A549 (cell line): Measurements from ENCODE around the gene PRKCE. TPM values are rescaled to one million over a fixed set of nuclear protein-coding genes. Genes with fewer than 3 reads are reported as not detected.

Experiments used
- ATAC-seq, 2 experiments: fragments of 200-7000 bp in 1 of 2; fragments of >200 bp in 1 of 2; cut with Nextera tagmentation in 1 of 2; cut with Tn5 transposase in 1 of 2; 3 replicates each; pipeline versions ENCODE4 v1.8.0 to v1.9.1; 2018 to 2020; ENCODE audit warnings: mild to moderate bottlenecking in 1 of 2, moderate library complexity in 1 of 2
- CTCF ChIA-PET: fragments of 300-600 bp; sonication (Branson Sonifier 250); formaldehyde crosslinking; extraction: SDS; loops from one replicate; lab custom pipeline; 2021; ENCODE audit warnings: antibody characterized with exemption, inconsistent platforms; lab: Yijun Ruan, JAX
- POLR2A ChIA-PET: fragments of 350-600 bp; formaldehyde crosslinking; extraction: SDS; loops from one replicate; lab custom pipeline; 2021; ENCODE audit warnings: antibody characterized with exemption, inconsistent platforms; lab: Yijun Ruan, JAX
- DNase-seq, 2 experiments: peaks; one replicate each; pipeline versions ENCODE4 v3.0.0 to v3.0.0-alpha.2; 2011 to 2016; ENCODE audit warnings: low read depth in 1 of 2, low spot score in 1 of 2
- FAIRE-seq: peaks from 2 replicates; lab custom pipeline; 2011; peaks lifted over from hg19 to GRCh38; lab: Jason Lieb, UNC
- H3K27ac ChIP-seq, 2 experiments: fragments of >200 bp; sonication (Bioruptor Twin); formaldehyde crosslinking; 3 replicates each; pipeline ENCODE4 v1.5.1; 2016 to 2017
- H3K4me1 ChIP-seq: fragments of >200 bp; sonication (Bioruptor Twin); formaldehyde crosslinking; 3 replicates; pipeline ENCODE4 v1.6.1; 2016
- H3K4me2 ChIP-seq: fragments of >200 bp; sonication (Bioruptor Twin); formaldehyde crosslinking; 3 replicates; pipeline ENCODE4 v1.6.1; 2016
- H3K4me3 ChIP-seq: fragments of >200 bp; sonication (Bioruptor Twin); formaldehyde crosslinking; 3 replicates; pipeline ENCODE4 v1.5.1; 2016
- H3K9me3 ChIP-seq: fragments of >200 bp; sonication (Bioruptor Twin); formaldehyde crosslinking; 3 replicates; pipeline ENCODE4 v1.6.1; 2016
- CBX2 ChIP-seq: fragments of 200-600 bp; sonication (generic); IDR thresholded peaks from 2 replicates; pipeline ENCODE4 v1.6.1; 2016; ENCODE audit warnings: low read depth, mild to moderate bottlenecking, borderline replicate concordance
- CBX8 ChIP-seq: fragments of 200-600 bp; sonication (generic); IDR thresholded peaks from 2 replicates; pipeline ENCODE4 v1.6.1; 2016
- CEBPB ChIP-seq, 2 experiments: fragments of >200 bp in 1 of 2; sonication (Bioruptor Twin) in 1 of 2; formaldehyde crosslinking in 1 of 2; IDR thresholded peaks; 2 replicates each; pipeline ENCODE4 v1.6.1; 2012 to 2016
- CHD2 ChIP-seq: fragments of 150-350 bp; IDR thresholded peaks from 2 replicates; pipeline ENCODE4 v1.6.1; 2014; ENCODE audit warnings: low read length; ENCODE audit not compliant: partially characterized antibody
- CHD4 ChIP-seq: fragments of 200-600 bp; sonication (generic); IDR thresholded peaks from 2 replicates; pipeline ENCODE4 v1.6.1; 2016; ENCODE audit warnings: antibody characterized with exemption, mild to moderate bottlenecking, borderline replicate concordance
- E2F6 ChIP-seq: IDR thresholded peaks from 2 replicates; pipeline ENCODE4 v1.6.1; 2012; ENCODE audit warnings: low read depth, borderline replicate concordance
- EP300 ChIP-seq, 2 experiments: fragments of >200 bp; sonication (Bioruptor Twin); formaldehyde crosslinking; IDR thresholded peaks; 2 replicates in 1 of 2; 3 replicates in 1 of 2; pipeline ENCODE4 v1.6.1; 2016 to 2017
- FOSB ChIP-seq: fragments of 250-450 bp; sonication (Bioruptor Pico); IDR thresholded peaks from 2 replicates; pipeline ENCODE4 v1.5.0; 2020; ENCODE audit warnings: mild to moderate bottlenecking, moderate library complexity
- HDAC2 ChIP-seq: fragments of 200-600 bp; sonication (generic); IDR thresholded peaks from 2 replicates; pipeline ENCODE4 v1.6.1; 2016
- HOXB5 ChIP-seq: fragments of 250-450 bp; sonication (Bioruptor Pico); IDR thresholded peaks from 2 replicates; pipeline ENCODE4 v1.5.0; 2020; ENCODE audit warnings: mild to moderate bottlenecking, moderate library complexity
- JUNB ChIP-seq: fragments of >200 bp; sonication (Bioruptor Twin); formaldehyde crosslinking; IDR thresholded peaks from 2 replicates; pipeline ENCODE4 v1.6.1; 2016
- KDM1A ChIP-seq: fragments of 200-600 bp; sonication (generic); IDR thresholded peaks from 2 replicates; pipeline ENCODE4 v1.6.1; 2016; ENCODE audit warnings: low read depth, mild to moderate bottlenecking
- KDM5A ChIP-seq: fragments of 200-600 bp; sonication (generic); IDR thresholded peaks from 2 replicates; pipeline ENCODE4 v1.6.1; 2016; ENCODE audit warnings: antibody characterized with exemption, mild to moderate bottlenecking
- MAFK ChIP-seq: fragments of 450-650 bp; IDR thresholded peaks from 2 replicates; pipeline ENCODE4 v1.6.1; 2014; ENCODE audit not compliant: partially characterized antibody
- MAX ChIP-seq: IDR thresholded peaks from 2 replicates; pipeline ENCODE4 v1.6.1; 2012
- MYC ChIP-seq: IDR thresholded peaks from 2 replicates; pipeline ENCODE4 v1.6.1; 2012; ENCODE audit warnings: mild to moderate bottlenecking, inconsistent platforms, low read length, improper control_type of control experiment, borderline replicate concordance
- NFE2L2 ChIP-seq: fragments of 150-350 bp; conservative IDR thresholded peaks from 2 replicates; pipeline ENCODE4 v1.6.1; 2014; ENCODE audit warnings: low read length
- NPAS2 ChIP-seq: fragments of 250-450 bp; sonication (Bioruptor Pico); IDR thresholded peaks from 2 replicates; pipeline ENCODE4 v1.8.0; 2022; ENCODE audit warnings: mild to moderate bottlenecking, moderate library complexity, borderline replicate concordance
- NR3C1 ChIP-seq: fragments of >200 bp; sonication (Bioruptor Twin); formaldehyde crosslinking; IDR thresholded peaks from 3 replicates; pipeline ENCODE4 v1.6.1; 2017
- PHF8 ChIP-seq: fragments of 200-600 bp; sonication (generic); IDR thresholded peaks from 2 replicates; pipeline ENCODE4 v1.6.1; 2016; ENCODE audit warnings: low read depth, mild to moderate bottlenecking, antibody characterized with exemption, moderate library complexity, borderline replicate concordance
- POLR2A ChIP-seq: IDR thresholded peaks from 2 replicates; pipeline ENCODE4 v1.6.1; 2012; ENCODE audit warnings: mild to moderate bottlenecking, low read length
- POLR2AphosphoS2 ChIP-seq: conservative IDR thresholded peaks from 2 replicates; pipeline ENCODE4 v1.6.1; 2012; ENCODE audit warnings: low read length, improper control_type of control experiment, inconsistent platforms
- RFX5 ChIP-seq: fragments of 450-650 bp; IDR thresholded peaks from 2 replicates; pipeline ENCODE4 v1.7.1; 2014; ENCODE audit warnings: antibody characterized with exemption, mild to moderate bottlenecking, moderate library complexity
- RNF2 ChIP-seq: fragments of 200-600 bp; sonication (generic); IDR thresholded peaks from 2 replicates; pipeline ENCODE4 v1.6.1; 2016; ENCODE audit warnings: low read depth, mild to moderate bottlenecking, antibody characterized with exemption, moderate library complexity, borderline replicate concordance
- TP53 ChIP-seq: fragments of 250-450 bp; sonication (Bioruptor Pico); IDR thresholded peaks from 2 replicates; pipeline ENCODE4 v1.5.0; 2021; ENCODE audit warnings: mild to moderate bottlenecking, moderate library complexity
- ZC3H11A ChIP-seq: fragments of 450-650 bp; IDR thresholded peaks from 2 replicates; pipeline ENCODE4 v1.6.1; 2014; ENCODE audit warnings: antibody characterized with exemption, mild to moderate bottlenecking
- ZNF302 ChIP-seq: fragments of 250-450 bp; sonication (Bioruptor Pico); IDR thresholded peaks from 2 replicates; pipeline ENCODE4 v1.9.0; 2021; ENCODE audit warnings: inconsistent platforms, mild to moderate bottlenecking, moderate library complexity
- ZSCAN20 ChIP-seq: fragments of 250-450 bp; sonication (Bioruptor Pico); IDR thresholded peaks from 2 replicates; pipeline ENCODE4 v1.8.0; 2022; ENCODE audit warnings: mild to moderate bottlenecking, moderate library complexity
- WGBS: methylation state at CpG from one replicate; pipeline ENCODE4 v1.1.6; 2017; ENCODE audit errors: missing lambda C conversion rate; 5-methylcytosine and 5-hydroxymethylcytosine counted together
- polyA plus RNA-seq, 4 experiments: library from polyadenylated mRNA; depleted of rRNA in 3 of 4; stranded (reverse); fragments of >200 nt; fragmentation: RNase III in 1 of 4; extraction: RNeasy Plus Mini Kit Qiagen cat#74134 plus additional on column Dnase treatment in 1 of 4; gene quantifications; 2 replicates in 3 of 4; 3 replicates in 1 of 4; pipeline ENCODE4 v1.2.3, GENCODE V29; 2011 to 2017
- TF ChIP-seq, protein P1 (sequence below): fragments of 200-600 bp; sonication (generic); IDR thresholded peaks from 2 replicates; pipeline ENCODE4 v1.6.1; 2016; ENCODE audit warnings: antibody characterized with exemption, mild to moderate bottlenecking, moderate library complexity
- TF ChIP-seq, protein P2 (sequence below): fragments of 250-450 bp; sonication (Bioruptor Pico); IDR thresholded peaks from 2 replicates; pipeline ENCODE4 v1.5.0; 2020; ENCODE audit warnings: low read depth, mild to moderate bottlenecking, moderate library complexity
- TF ChIP-seq, protein P3 (sequence below): fragments of 450-650 bp; IDR thresholded peaks from 2 replicates; pipeline ENCODE4 v1.6.1; 2014; ENCODE audit warnings: antibody characterized with exemption
- TF ChIP-seq, protein P4 (sequence below): IDR thresholded peaks from 2 replicates; pipeline ENCODE4 v1.6.1; 2012

Gene PRKCE
- polyA plus RNA-seq, 2 of the 4 experiments (the other 2 are of a cell fraction), result 11.5 to 12.0 TPM

DNA sequence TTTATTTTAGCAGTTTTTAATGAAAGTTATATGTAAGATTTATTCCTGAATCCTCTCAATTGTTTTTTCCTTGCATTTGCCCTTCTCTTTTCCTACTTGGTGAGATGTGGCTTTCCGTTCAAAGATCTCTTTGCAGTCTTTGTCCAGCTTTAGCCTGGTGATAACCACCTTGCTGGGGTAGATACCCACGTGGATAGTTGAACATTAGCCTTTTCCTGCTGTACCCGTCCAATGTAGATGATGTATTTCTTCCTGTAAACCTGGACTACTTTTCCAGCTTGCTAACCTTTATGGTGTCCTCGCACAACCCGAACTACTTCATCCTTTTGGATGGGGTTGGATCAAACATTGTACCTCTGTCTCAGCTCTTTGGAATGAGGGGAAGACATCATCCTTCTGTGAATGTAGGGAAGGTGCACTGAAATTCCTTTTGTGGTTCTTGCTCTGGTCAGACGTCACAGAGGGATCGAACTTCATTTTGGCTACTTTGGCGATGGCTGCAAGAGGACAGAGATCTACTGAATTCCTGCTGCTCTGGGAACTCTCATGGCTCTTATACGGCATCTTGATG, 352.5 kb downstream of the PRKCE start:
- CTCF ChIA-PET, result interaction anchor here (0.6 to 5.1 kb wide), 9 partner anchors 9 to 653 kb away, joined by 3 to 52 read pairs (median 6); no protein-coding TSS in a partner anchor
- WGBS, result 88% methylated on average over 9 of the region's 9 CpGs
- Histone ChIP-seq H3K9me3 (no peaks in the 10 kb centered on the region), H3K4me2 (no peak overlapping the region), H3K4me3 (no peak overlapping the region), H3K4me1 (0 out of 3 replicates have a peak, but pooled peaks cover 9% of the 10 kb centered on the region), H3K27ac (no peak overlapping the region)
- ATAC-seq (no peak), DNase-seq (no peak), FAIRE-seq (no peak)
- POLR2A ChIA-PET, result no interaction called here
- TF ChIP-seq, protein P1, sequence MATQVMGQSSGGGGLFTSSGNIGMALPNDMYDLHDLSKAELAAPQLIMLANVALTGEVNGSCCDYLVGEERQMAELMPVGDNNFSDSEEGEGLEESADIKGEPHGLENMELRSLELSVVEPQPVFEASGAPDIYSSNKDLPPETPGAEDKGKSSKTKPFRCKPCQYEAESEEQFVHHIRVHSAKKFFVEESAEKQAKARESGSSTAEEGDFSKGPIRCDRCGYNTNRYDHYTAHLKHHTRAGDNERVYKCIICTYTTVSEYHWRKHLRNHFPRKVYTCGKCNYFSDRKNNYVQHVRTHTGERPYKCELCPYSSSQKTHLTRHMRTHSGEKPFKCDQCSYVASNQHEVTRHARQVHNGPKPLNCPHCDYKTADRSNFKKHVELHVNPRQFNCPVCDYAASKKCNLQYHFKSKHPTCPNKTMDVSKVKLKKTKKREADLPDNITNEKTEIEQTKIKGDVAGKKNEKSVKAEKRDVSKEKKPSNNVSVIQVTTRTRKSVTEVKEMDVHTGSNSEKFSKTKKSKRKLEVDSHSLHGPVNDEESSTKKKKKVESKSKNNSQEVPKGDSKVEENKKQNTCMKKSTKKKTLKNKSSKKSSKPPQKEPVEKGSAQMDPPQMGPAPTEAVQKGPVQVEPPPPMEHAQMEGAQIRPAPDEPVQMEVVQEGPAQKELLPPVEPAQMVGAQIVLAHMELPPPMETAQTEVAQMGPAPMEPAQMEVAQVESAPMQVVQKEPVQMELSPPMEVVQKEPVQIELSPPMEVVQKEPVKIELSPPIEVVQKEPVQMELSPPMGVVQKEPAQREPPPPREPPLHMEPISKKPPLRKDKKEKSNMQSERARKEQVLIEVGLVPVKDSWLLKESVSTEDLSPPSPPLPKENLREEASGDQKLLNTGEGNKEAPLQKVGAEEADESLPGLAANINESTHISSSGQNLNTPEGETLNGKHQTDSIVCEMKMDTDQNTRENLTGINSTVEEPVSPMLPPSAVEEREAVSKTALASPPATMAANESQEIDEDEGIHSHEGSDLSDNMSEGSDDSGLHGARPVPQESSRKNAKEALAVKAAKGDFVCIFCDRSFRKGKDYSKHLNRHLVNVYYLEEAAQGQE, result no peak
- TF ChIP-seq TP53 (CRISPR knock-in tag), result no peak
- TF ChIP-seq, protein P2, sequence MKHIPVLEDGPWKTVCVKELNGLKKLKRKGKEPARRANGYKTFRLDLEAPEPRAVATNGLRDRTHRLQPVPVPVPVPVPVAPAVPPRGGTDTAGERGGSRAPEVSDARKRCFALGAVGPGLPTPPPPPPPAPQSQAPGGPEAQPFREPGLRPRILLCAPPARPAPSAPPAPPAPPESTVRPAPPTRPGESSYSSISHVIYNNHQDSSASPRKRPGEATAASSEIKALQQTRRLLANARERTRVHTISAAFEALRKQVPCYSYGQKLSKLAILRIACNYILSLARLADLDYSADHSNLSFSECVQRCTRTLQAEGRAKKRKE (CRISPR knock-in tag), result no peak
- TF ChIP-seq CHD2, result no peak
- no peak for TF ChIP-seq ZC3H11A
- TF ChIP-seq MAX, result no peak
- no peak for TF ChIP-seq MYC
- TF ChIP-seq NPAS2 (CRISPR knock-in tag), result no peak
- no peak for TF ChIP-seq RNF2
- TF ChIP-seq KDM1A, result no peak
- TF ChIP-seq ZSCAN20 (CRISPR knock-in tag), result no peak
- TF ChIP-seq, protein P3, sequence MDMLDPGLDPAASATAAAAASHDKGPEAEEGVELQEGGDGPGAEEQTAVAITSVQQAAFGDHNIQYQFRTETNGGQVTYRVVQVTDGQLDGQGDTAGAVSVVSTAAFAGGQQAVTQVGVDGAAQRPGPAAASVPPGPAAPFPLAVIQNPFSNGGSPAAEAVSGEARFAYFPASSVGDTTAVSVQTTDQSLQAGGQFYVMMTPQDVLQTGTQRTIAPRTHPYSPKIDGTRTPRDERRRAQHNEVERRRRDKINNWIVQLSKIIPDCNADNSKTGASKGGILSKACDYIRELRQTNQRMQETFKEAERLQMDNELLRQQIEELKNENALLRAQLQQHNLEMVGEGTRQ, result no peak
- TF ChIP-seq CBX2, result no peak
- no peak for TF ChIP-seq POLR2A
- TF ChIP-seq E2F6, result no peak
- TF ChIP-seq CHD4, result no peak
- no peak for TF ChIP-seq NFE2L2

- POLR2A ChIA-PET, result no interaction called here
- 89% methylated on average over 7 of the region's 7 CpGs for WGBS
- no peak overlapping the region for H3K4me2 ChIP-seq
- DNase-seq, result peak in 1 of 2 experiments; percentile 24
- H3K27ac ChIP-seq, result 0 out of 6 replicates have a peak overlapping the region, but pooled peaks of 1 of the 2 experiments have one; percentile 11
- TF ChIP-seq NR3C1 (no peak), POLR2AphosphoS2 (no peak), CBX8 (no peak), HOXB5 (CRISPR knock-in tag) (no peak), MAFK (no peak), KDM5A (no peak), EP300 (IDR thresholded peaks at IDR 0.05) (no peak), PHF8 (no peak), RFX5 (no peak), CEBPB (IDR thresholded peaks at IDR 0.05) (no peak), HDAC2 (no peak), FOSB (CRISPR knock-in tag) (no peak), ZNF302 (CRISPR knock-in tag) (no peak), RNF2 (no peak), POLR2A (no peak), NPAS2 (CRISPR knock-in tag) (no peak), JUNB (no peak)
- TF ChIP-seq, protein P4, sequence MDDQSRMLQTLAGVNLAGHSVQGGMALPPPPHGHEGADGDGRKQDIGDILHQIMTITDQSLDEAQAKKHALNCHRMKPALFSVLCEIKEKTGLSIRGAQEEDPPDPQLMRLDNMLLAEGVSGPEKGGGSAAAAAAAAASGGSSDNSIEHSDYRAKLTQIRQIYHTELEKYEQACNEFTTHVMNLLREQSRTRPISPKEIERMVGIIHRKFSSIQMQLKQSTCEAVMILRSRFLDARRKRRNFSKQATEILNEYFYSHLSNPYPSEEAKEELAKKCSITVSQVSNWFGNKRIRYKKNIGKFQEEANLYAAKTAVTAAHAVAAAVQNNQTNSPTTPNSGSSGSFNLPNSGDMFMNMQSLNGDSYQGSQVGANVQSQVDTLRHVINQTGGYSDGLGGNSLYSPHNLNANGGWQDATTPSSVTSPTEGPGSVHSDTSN, result no peak
- TF ChIP-seq, all 56 proteins: peak for 0
- Histone ChIP-seq H3K4me3 (no peak overlapping the region), H3K4me1 (peaks cover 18% of the 10 kb centered on the region; the same call in 2 of the 3 replicates), H3K9me3 (no peaks in the 10 kb centered on the region)
- CTCF ChIA-PET, result interaction anchor here (0.9 to 5.1 kb wide), 11 partner anchors 14 to 644 kb away, joined by 3 to 52 read pairs (median 7); no protein-coding TSS in a partner anchor
- ATAC-seq, result no peak
- no peak for FAIRE-seq
Observed at GRCh38 chr2:46006473-46007025, 355.1 kb downstream of the PRKCE start.
